HG03045 (cell line): Measurements from ENCODE around the gene ECI2.
A peak's percentile ranks its signal among the peaks of the same experiment; 100 is the strongest.
"Not testable (repeated sequence)": the region's sequence is repeated elsewhere in the genome, so short reads cannot be mapped to it uniquely, and the experiment has no call there.

Source experiments
- ATAC-seq: cut with Tn5 transposase; IDR thresholded peaks from one replicate; pipeline ENCODE4 v1.9.1; 2021; ENCODE audit warnings: mild to moderate bottlenecking, moderate library complexity; ENCODE audit not compliant: unreplicated experiment

ECI2 gene

GRCh38 chr6:4139272-4139671 lies 3.9 kb upstream of the ECI2 start:
- ATAC-seq: no peak

- ATAC-seq: no peak
Observed at GRCh38 chr6:4138186-4138585, 2.8 kb upstream of the ECI2 start.

DNA sequence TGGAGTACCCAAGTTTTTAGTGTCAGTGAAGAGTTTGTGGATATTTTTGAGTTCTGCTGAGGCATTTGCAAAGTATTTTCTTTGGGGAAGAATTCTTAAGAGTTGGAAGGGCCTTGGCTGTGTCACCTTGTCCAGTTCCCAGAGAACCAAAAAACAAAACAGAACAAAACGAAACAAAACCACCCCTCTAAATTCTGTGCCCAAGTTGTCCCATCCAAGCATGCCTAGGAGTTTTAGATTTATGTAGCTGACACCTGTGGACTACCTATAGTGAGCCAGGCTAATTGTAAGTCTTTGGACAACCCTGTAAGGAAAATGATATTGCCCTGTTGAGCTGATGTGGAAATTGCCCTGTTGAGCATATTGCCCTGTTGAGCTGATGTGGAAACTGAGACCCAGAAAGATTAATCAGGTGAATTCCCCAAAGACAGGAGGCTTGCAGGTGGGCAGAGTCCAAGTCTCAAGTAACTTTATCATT lies 1.0 kb upstream of the ECI2 start:
- no peak for ATAC-seq

DNA sequence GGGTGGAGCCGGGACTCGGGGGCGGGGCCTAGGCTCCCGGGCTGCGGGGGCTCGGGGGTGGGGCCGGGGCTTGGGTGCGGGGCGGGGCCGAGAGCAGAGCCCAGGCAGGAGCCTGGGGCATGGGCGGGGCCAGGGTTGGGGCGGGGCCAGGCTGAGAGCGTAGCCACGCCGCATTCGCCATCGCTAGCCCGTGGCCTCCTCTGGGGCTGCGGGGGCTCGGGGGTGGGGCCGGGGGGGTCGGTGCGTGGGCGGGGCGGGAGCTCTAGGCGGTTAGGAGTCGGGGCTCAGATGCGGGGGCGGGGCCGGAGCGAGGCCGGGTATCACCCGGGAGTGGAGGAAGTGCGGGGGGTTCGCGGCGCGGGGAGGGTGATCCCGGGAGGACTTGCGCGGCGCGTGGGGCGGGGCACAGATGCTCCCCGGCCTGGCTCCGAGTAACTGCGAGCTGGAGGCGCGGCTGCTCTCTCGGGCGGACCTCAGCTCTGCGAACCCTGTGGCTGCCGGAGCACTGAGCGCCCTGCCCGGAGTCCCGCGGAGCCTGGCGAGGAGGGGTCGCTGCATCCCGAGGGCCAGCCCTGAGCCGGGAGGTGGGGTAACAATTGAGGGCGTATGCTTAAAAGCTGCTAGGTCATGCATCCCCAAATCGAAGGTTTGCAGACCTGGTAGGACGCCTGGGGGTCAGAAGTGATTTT lies 434 bp upstream of the ECI2 start:
- peak; percentile 70 for ATAC-seq

- no peak for ATAC-seq
Observed at GRCh38 chr6:4133941-4134838, 1.2 kb downstream of the ECI2 start.

- ATAC-seq: no peak
Observed at GRCh38 chr6:4130357-4130987, 4.9 kb downstream of the ECI2 start.

DNA sequence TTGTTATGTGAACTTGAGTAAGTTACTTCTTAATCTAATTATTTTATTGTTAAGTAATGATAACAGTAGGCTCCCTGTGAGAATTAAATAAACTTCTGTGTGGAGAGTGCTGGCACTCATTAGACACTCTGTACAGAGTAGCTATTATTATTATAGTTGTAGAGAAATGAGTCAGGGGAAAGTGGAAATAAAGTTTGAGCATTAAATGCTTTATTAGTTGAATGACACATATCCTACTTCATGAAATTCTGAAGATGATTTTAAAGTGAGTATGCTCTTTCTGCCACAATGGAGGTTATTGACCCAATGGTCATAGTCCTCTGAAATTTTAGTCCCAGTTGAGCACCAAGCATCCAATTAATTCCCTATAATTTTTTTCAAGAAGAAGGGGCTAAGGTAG lies 5.9 kb downstream of the ECI2 start:
- ATAC-seq: no peak

- no peak for ATAC-seq
Observed at GRCh38 chr6:4128748-4129147, 6.6 kb downstream of the ECI2 start.

GRCh38 chr6:4128072-4128471 lies 7.3 kb downstream of the ECI2 start:
- ATAC-seq: no peak

GRCh38 chr6:4125933-4126864 lies 9.2 kb downstream of the ECI2 start:
- ATAC-seq: no peak

DNA sequence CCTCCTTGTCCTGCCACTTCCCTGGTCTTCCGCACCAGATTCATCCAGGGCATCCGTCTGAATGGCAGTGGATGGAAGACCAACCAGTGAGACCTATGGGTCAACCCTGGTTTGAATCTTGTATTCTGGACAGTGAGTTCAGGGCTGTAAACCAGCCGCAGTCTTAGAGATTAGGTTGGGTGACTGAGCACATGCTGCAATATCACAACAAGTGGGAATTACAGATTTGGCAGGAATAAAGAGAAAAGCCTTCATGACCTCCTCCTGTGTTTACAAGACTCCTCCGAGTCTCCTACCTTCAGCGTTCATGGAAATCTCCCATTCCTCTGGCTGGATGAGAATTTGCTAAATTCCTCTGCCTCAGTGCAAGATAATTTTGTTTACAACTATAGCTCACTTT lies 9.9 kb downstream of the ECI2 start:
- no peak for ATAC-seq

GRCh38 chr6:4124351-4124750 lies 11.0 kb downstream of the ECI2 start:
- ATAC-seq: no peak

DNA sequence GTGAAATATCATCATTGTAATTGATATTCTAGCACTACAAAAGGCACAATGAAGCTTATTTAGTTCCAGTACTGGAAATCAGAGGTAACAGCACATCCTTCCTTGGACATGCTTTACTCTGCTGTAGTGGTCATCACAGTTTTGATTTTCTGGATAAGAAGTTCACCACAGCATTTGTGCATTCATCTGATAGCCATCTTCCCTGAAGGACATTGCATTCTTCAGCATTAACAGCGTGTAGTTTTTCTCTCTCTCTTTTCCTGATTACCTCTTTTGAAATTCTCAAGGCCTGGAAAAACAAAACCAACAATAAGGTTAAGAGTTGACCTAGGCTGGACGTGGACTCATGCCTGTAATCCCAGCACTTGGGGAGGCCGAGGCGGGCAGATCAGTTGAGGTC lies 19.6 kb downstream of the ECI2 start:
- no peak for ATAC-seq

GRCh38 chr6:4114123-4114522 lies 21.3 kb downstream of the ECI2 start:
- ATAC-seq: no peak

- no peak for ATAC-seq
Observed at GRCh38 chr6:4113649-4114048, 21.7 kb downstream of the ECI2 start.

DNA sequence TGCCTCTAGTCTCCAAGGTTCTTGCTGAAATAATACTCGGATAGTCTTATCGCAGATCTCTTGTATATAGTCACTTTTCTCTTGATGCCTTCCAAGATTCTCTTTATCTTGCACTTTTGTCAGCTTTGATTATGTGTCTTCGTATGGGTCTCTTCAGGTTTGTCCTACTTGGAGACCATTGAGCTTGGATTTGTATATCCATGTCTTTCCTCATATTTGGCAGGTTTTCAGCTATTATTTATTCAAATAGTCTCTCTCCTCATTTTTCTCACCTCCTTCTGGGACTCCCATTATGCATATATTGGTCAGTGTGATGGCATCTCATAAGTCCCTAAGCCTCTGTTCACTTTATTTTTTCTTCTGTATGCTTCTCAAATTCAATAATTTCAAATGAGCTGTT lies 23.0 kb downstream of the ECI2 start:
- no peak for ATAC-seq

- ATAC-seq: not testable (repeated sequence)
Observed at GRCh38 chr6:4109363-4109815, 26.0 kb downstream of the ECI2 start.

- no peak for ATAC-seq
Observed at GRCh38 chr6:4108561-4109093, 26.7 kb downstream of the ECI2 start.

DNA sequence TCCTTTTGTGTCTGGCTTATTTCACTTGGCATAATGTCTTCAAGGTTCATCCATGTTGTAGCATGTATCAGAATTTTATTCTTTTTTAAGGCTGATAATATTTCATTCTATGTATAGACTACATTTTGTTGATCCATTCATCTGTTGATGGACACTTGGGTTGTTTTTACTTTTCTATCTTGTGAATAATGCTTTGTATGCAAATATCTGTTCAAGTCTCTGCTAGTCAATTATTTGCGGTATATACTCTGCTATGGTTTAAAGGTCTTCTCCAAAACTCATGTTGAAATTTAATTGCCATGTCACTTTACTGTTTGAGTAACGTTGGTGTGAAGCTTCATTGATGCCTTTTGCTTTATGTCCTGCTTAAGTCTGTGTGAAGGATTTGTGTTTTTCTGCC lies 27.5 kb downstream of the ECI2 start:
- ATAC-seq: no peak

GRCh38 chr6:4105980-4106536 lies 29.3 kb downstream of the ECI2 start:
- ATAC-seq: no peak
